PFSK-1 (cell line): Measurements from ENCODE around the gene GPD2.

Experiments
- FOXP2 ChIP-seq: optimal IDR thresholded peaks from 2 replicates; pipeline ENCODE3; 2011; ENCODE audit warnings: borderline replicate concordance, control low read depth, inconsistent platforms; ENCODE audit not compliant: insufficient read depth; ENCODE audit errors: extremely low read length, extremely low read depth
- POLR2AphosphoS5 ChIP-seq: IDR thresholded peaks from 2 replicates; pipeline ENCODE4 v1.6.1; 2012; ENCODE audit warnings: low read depth, mild to moderate bottlenecking, control low read depth, low read length, moderate library complexity
- REST ChIP-seq, 2 experiments: IDR thresholded peaks; 2 replicates each; pipeline versions ENCODE4 v1.6.1 to v1.8.0; 2011 to 2012; ENCODE audit warnings: low read depth in 2 of 2, low read length in 2 of 2, control low read depth in 1 of 2, inconsistent platforms in 1 of 2, mild to moderate bottlenecking in 1 of 2, moderate library complexity in 1 of 2; ENCODE audit not compliant: insufficient read depth in 1 of 2
- SIN3A ChIP-seq: IDR thresholded peaks from 2 replicates; pipeline ENCODE4 v1.6.1; 2012; ENCODE audit warnings: mild to moderate bottlenecking, low read length, moderate library complexity, borderline replicate concordance; ENCODE audit not compliant: insufficient read depth
- TAF1 ChIP-seq: IDR thresholded peaks from 2 replicates; pipeline ENCODE4 v1.6.1; 2012; ENCODE audit warnings: low read length, control low read depth, borderline replicate concordance; ENCODE audit not compliant: insufficient read depth

The GPD2 gene

GRCh38 chr2:156486614-156487013 lies 50.4 kb downstream of the GPD2 start:
- TF ChIP-seq REST (IDR thresholded peaks at IDR 0.05; ENCODE audit: insufficient read depth in 1 of 2, low read depth in 2 of 2, low read length in 2 of 2), result no peak
- TF ChIP-seq POLR2AphosphoS5, result no peak
- TF ChIP-seq TAF1, result no peak
- no peak for TF ChIP-seq SIN3A
- no peak for TF ChIP-seq FOXP2

GRCh38 chr2:156489195-156489594 lies 53.0 kb downstream of the GPD2 start:
- TF ChIP-seq TAF1 (no peak), POLR2AphosphoS5 (no peak), REST (IDR thresholded peaks at IDR 0.05; ENCODE audit: insufficient read depth in 1 of 2, low read depth in 2 of 2, low read length in 2 of 2) (no peak), FOXP2 (no peak)

GRCh38 chr2:156489750-156490465 lies 53.7 kb downstream of the GPD2 start:
- no peak for TF ChIP-seq SIN3A
- TF ChIP-seq POLR2AphosphoS5, result no peak
- no peak for TF ChIP-seq TAF1

- TF ChIP-seq POLR2AphosphoS5 (no peak), SIN3A (no peak), REST (IDR thresholded peaks at IDR 0.05; ENCODE audit: insufficient read depth in 1 of 2, low read depth in 2 of 2, low read length in 2 of 2) (no peak), FOXP2 (no peak), TAF1 (no peak)
These were observed 54.3 kb downstream of the GPD2 start for GRCh38 chr2:156490466-156490840.

GRCh38 chr2:156491176-156491575 lies 55.0 kb downstream of the GPD2 start:
- TF ChIP-seq TAF1, result no peak
- TF ChIP-seq FOXP2, result no peak
- TF ChIP-seq SIN3A, result no peak
- no peak for TF ChIP-seq REST (IDR thresholded peaks at IDR 0.05; ENCODE audit: insufficient read depth in 1 of 2, low read depth in 2 of 2, low read length in 2 of 2)
- TF ChIP-seq POLR2AphosphoS5, result no peak
